WTC11 (cell line): ENCODE data around the gene IL20. TPM values are rescaled to one million over a fixed set of nuclear protein-coding genes. Genes with fewer than 3 reads are reported as not detected.

Experiments
- ATAC-seq: fragments of 200-7000 bp; cut with Tn5 transposase; 2 replicates; pipeline ENCODE4 v1.10.0; 2021; ENCODE audit warnings: mild to moderate bottlenecking, moderate library complexity
- CTCF ChIA-PET: fragments of 300-600 bp; sonication (Branson Sonifier 250); formaldehyde crosslinking; loops from one replicate; lab custom pipeline; 2021; ENCODE audit warnings: antibody characterized with exemption; lab: Charles Lee
- POLR2A ChIA-PET: fragments of 350-600 bp; sonication (Branson Sonifier 250); formaldehyde crosslinking; loops from one replicate; lab custom pipeline; 2021; ENCODE audit warnings: antibody characterized with exemption; lab: Charles Lee
- DNase-seq: peaks from one replicate; pipeline ENCODE4 v3.0.0; 2021; ENCODE audit warnings: low spot score
- H3K27ac Mint-ChIP-seq: 2 replicates; pipeline ENCODE4 v1.8.0; 2021; ENCODE audit warnings: mixed read lengths
- H3K27me3 Mint-ChIP-seq: 2 replicates; pipeline ENCODE4 v1.8.0; 2021; ENCODE audit warnings: low read depth, mild to moderate bottlenecking, moderate library complexity, mixed read lengths
- H3K36me3 Mint-ChIP-seq: 2 replicates; pipeline ENCODE4 v1.8.0; 2021; ENCODE audit warnings: mixed read lengths
- H3K4me1 Mint-ChIP-seq: 2 replicates; pipeline ENCODE4 v1.8.0; 2022; ENCODE audit warnings: mixed read lengths
- H3K4me3 Mint-ChIP-seq: 2 replicates; pipeline ENCODE4 v1.8.0; 2021; ENCODE audit warnings: mild to moderate bottlenecking, moderate library complexity, mixed read lengths
- H3K9me3 Mint-ChIP-seq: 2 replicates; pipeline ENCODE4 v1.8.0; 2021; ENCODE audit warnings: mixed read lengths
- ARID4B ChIP-seq: sonication (generic); formaldehyde crosslinking; IDR thresholded peaks from 2 replicates; pipeline ENCODE4 v1.8.0; 2023; ENCODE audit warnings: missing genetic modification reagents, mild to moderate bottlenecking, borderline replicate concordance
- ATF6 ChIP-seq: sonication (generic); formaldehyde crosslinking; IDR thresholded peaks from 2 replicates; pipeline ENCODE4 v1.8.1; 2023; ENCODE audit warnings: mild to moderate bottlenecking, missing genetic modification reagents
- CREM ChIP-seq: sonication (generic); formaldehyde crosslinking; IDR thresholded peaks from 2 replicates; pipeline ENCODE4 v1.8.1; 2022; ENCODE audit warnings: mild to moderate bottlenecking, missing genetic modification reagents, moderate library complexity
- CTCF ChIP-seq: fragments of 200-600 bp; IDR thresholded peaks from 2 replicates; pipeline ENCODE4 v1.8.0; 2022; ENCODE audit warnings: antibody characterized with exemption
- FOXK1 ChIP-seq: sonication (generic); formaldehyde crosslinking; IDR thresholded peaks from 2 replicates; pipeline ENCODE4 v1.8.0; 2022; ENCODE audit warnings: mild to moderate bottlenecking, moderate library complexity, missing genetic modification reagents
- IRF2 ChIP-seq: sonication (generic); formaldehyde crosslinking; IDR thresholded peaks from 2 replicates; pipeline ENCODE4 v1.8.0; 2022; ENCODE audit warnings: low read depth, missing genetic modification reagents, borderline replicate concordance
- KAT7 ChIP-seq: sonication (generic); formaldehyde crosslinking; IDR thresholded peaks from 2 replicates; pipeline ENCODE4 v1.8.1; 2023; ENCODE audit warnings: missing genetic modification reagents, mild to moderate bottlenecking, borderline replicate concordance
- MXD4 ChIP-seq: fragments of 250-450 bp; sonication (Bioruptor Pico); IDR thresholded peaks from 2 replicates; pipeline ENCODE4 v1.8.0; 2021; ENCODE audit warnings: mild to moderate bottlenecking, moderate library complexity, borderline replicate concordance
- RELA ChIP-seq: sonication (generic); formaldehyde crosslinking; IDR thresholded peaks from 2 replicates; pipeline ENCODE4 v1.8.1; 2022; ENCODE audit warnings: missing genetic modification reagents, mild to moderate bottlenecking, borderline replicate concordance
- SMAD3 ChIP-seq: sonication (generic); formaldehyde crosslinking; IDR thresholded peaks from 2 replicates; pipeline ENCODE4 v1.8.0; 2022; ENCODE audit warnings: missing genetic modification reagents, mild to moderate bottlenecking, borderline replicate concordance
- STAT6 ChIP-seq: sonication (generic); formaldehyde crosslinking; conservative IDR thresholded peaks from 2 replicates; pipeline ENCODE4 v1.8.1; 2023; ENCODE audit warnings: mild to moderate bottlenecking, low read depth, missing genetic modification reagents, moderate library complexity
- TEAD1 ChIP-seq: sonication (generic); formaldehyde crosslinking; IDR thresholded peaks from 2 replicates; pipeline ENCODE4 v1.8.0; 2022; ENCODE audit warnings: mild to moderate bottlenecking, missing genetic modification reagents
- ZBTB21 ChIP-seq: sonication (generic); formaldehyde crosslinking; IDR thresholded peaks from 2 replicates; pipeline ENCODE4 v1.8.1; 2023; ENCODE audit warnings: mild to moderate bottlenecking, missing genetic modification reagents, borderline replicate concordance
- ZNF416 ChIP-seq: fragments of 250-450 bp; sonication (Bioruptor Pico); IDR thresholded peaks from 2 replicates; pipeline ENCODE4 v1.9.0; 2021; ENCODE audit warnings: mild to moderate bottlenecking, inconsistent platforms
- ZNF671 ChIP-seq: fragments of 250-450 bp; sonication (Bioruptor Pico); IDR thresholded peaks from 2 replicates; pipeline ENCODE4 v1.8.0; 2021; ENCODE audit warnings: mild to moderate bottlenecking
- total RNA-seq: library from RNA; stranded (reverse); gene quantifications from 3 replicates; pipeline ENCODE4 v1.2.3, GENCODE V29; 2021
- TF ChIP-seq, protein P1 (sequence below): sonication (generic); formaldehyde crosslinking; conservative IDR thresholded peaks from 2 replicates; pipeline ENCODE4 v1.8.1; 2022; ENCODE audit warnings: mild to moderate bottlenecking, missing genetic modification reagents
- TF ChIP-seq, protein P2 (sequence below): sonication (generic); formaldehyde crosslinking; IDR thresholded peaks from 2 replicates; pipeline ENCODE4 v1.8.0; 2023; ENCODE audit warnings: mild to moderate bottlenecking, missing genetic modification reagents

Gene IL20
- total RNA-seq, 1 experiment from 2014 or later: not detected

DNA sequence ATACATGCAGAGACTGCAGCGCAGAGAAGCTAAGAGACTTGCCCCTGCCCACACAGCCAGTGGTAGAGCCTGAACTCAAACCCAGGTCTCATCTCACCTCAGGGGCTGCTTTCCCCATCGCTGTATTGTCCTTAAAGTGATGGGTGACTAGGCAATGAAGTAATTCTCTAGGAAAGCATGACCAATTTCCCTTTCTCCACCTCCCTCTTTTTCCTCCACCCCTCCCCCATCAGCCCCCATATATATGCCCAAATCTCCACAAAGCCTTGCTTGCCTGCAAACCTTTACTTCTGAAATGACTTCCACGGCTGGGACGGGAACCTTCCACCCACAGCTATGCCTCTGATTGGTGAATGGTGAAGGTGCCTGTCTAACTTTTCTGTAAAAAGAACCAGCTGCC, 31.8 kb downstream of the IL20 start, which contains the start of gene IL24:
Gene IL24 (plus strand): TSS at position 269 of the 400 bp plus-strand sequence. CDS start 390 bp downstream, outside the sequence.
- ChIA-PET CTCF (interaction anchor here (2.6 kb wide), 1 partner anchor 12 kb away, joined by 11 read pairs; no protein-coding TSS in a partner anchor), POLR2A (no interaction called here)
- H3K36me3 Mint-ChIP-seq: no peaks in the 10 kb centered on the region
- H3K4me1 Mint-ChIP-seq: peaks cover 5% of the 10 kb centered on the region; the same call in 1 of the 2 replicates
- no peak for TF ChIP-seq KAT7 (CRISPR knock-in tag)
- no peak for TF ChIP-seq CREM (CRISPR knock-in tag)
- TF ChIP-seq CTCF: no peak
- no peak for TF ChIP-seq STAT6 (CRISPR knock-in tag)
- no peak for TF ChIP-seq ARID4B (CRISPR knock-in tag)
- no peak for TF ChIP-seq SMAD3
- TF ChIP-seq, protein P1, sequence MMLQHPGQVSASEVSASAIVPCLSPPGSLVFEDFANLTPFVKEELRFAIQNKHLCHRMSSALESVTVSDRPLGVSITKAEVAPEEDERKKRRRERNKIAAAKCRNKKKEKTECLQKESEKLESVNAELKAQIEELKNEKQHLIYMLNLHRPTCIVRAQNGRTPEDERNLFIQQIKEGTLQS: no peak
- no peak for TF ChIP-seq FOXK1
- no peak for TF ChIP-seq RELA (CRISPR knock-in tag)
- no peak for TF ChIP-seq ZNF416 (CRISPR knock-in tag)
- no peak for TF ChIP-seq ZBTB21 (CRISPR knock-in tag)
- TF ChIP-seq ATF6 (CRISPR knock-in tag): no peak
- no peak for TF ChIP-seq TEAD1 (CRISPR knock-in tag)
- TF ChIP-seq, protein P2, sequence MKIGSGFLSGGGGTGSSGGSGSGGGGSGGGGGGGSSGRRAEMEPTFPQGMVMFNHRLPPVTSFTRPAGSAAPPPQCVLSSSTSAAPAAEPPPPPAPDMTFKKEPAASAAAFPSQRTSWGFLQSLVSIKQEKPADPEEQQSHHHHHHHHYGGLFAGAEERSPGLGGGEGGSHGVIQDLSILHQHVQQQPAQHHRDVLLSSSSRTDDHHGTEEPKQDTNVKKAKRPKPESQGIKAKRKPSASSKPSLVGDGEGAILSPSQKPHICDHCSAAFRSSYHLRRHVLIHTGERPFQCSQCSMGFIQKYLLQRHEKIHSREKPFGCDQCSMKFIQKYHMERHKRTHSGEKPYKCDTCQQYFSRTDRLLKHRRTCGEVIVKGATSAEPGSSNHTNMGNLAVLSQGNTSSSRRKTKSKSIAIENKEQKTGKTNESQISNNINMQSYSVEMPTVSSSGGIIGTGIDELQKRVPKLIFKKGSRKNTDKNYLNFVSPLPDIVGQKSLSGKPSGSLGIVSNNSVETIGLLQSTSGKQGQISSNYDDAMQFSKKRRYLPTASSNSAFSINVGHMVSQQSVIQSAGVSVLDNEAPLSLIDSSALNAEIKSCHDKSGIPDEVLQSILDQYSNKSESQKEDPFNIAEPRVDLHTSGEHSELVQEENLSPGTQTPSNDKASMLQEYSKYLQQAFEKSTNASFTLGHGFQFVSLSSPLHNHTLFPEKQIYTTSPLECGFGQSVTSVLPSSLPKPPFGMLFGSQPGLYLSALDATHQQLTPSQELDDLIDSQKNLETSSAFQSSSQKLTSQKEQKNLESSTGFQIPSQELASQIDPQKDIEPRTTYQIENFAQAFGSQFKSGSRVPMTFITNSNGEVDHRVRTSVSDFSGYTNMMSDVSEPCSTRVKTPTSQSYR (CRISPR knock-in tag): no peak
- no peak for TF ChIP-seq MXD4 (CRISPR knock-in tag)
- no peak for TF ChIP-seq ZNF671 (CRISPR knock-in tag)
- TF ChIP-seq IRF2 (CRISPR knock-in tag): no peak
- no peak within 1 kb of the TSS for H3K4me3 Mint-ChIP-seq
- DNase-seq: no peak
- no peak within 1 kb of the TSS for H3K27ac Mint-ChIP-seq
- no peak for ATAC-seq
- H3K9me3 Mint-ChIP-seq: no peaks in the 10 kb centered on the region
- no peaks in the 10 kb centered on the region for H3K27me3 Mint-ChIP-seq
